WTC11 (cell line): ENCODE measurements around the gene TAS2R40. TPM values are rescaled to one million over a fixed set of nuclear protein-coding genes. Genes with fewer than 3 reads are reported as not detected.

ENCODE experiments used
- ATAC-seq: fragments of 200-7000 bp; cut with Tn5 transposase; 2 replicates; pipeline ENCODE4 v1.10.0; 2021; ENCODE audit warnings: mild to moderate bottlenecking, moderate library complexity
- CTCF ChIA-PET: fragments of 300-600 bp; sonication (Branson Sonifier 250); formaldehyde crosslinking; loops from one replicate; lab custom pipeline; 2021; ENCODE audit warnings: antibody characterized with exemption; lab: Charles Lee
- POLR2A ChIA-PET: fragments of 350-600 bp; sonication (Branson Sonifier 250); formaldehyde crosslinking; loops from one replicate; lab custom pipeline; 2021; ENCODE audit warnings: antibody characterized with exemption; lab: Charles Lee
- DNase-seq: peaks from one replicate; pipeline ENCODE4 v3.0.0; 2021; ENCODE audit warnings: low spot score
- H3K27ac Mint-ChIP-seq: 2 replicates; pipeline ENCODE4 v1.8.0; 2021; ENCODE audit warnings: mixed read lengths
- H3K27me3 Mint-ChIP-seq: 2 replicates; pipeline ENCODE4 v1.8.0; 2021; ENCODE audit warnings: low read depth, mild to moderate bottlenecking, moderate library complexity, mixed read lengths
- H3K36me3 Mint-ChIP-seq: 2 replicates; pipeline ENCODE4 v1.8.0; 2021; ENCODE audit warnings: mixed read lengths
- H3K4me1 Mint-ChIP-seq: 2 replicates; pipeline ENCODE4 v1.8.0; 2022; ENCODE audit warnings: mixed read lengths
- H3K4me3 Mint-ChIP-seq: 2 replicates; pipeline ENCODE4 v1.8.0; 2021; ENCODE audit warnings: mild to moderate bottlenecking, moderate library complexity, mixed read lengths
- H3K9me3 Mint-ChIP-seq: 2 replicates; pipeline ENCODE4 v1.8.0; 2021; ENCODE audit warnings: mixed read lengths
- AFF4 ChIP-seq: sonication (generic); formaldehyde crosslinking; IDR thresholded peaks from 2 replicates; pipeline ENCODE4 v1.8.1; 2023; ENCODE audit warnings: mild to moderate bottlenecking, missing genetic modification reagents, borderline replicate concordance
- ATF6 ChIP-seq: sonication (generic); formaldehyde crosslinking; IDR thresholded peaks from 2 replicates; pipeline ENCODE4 v1.8.1; 2023; ENCODE audit warnings: mild to moderate bottlenecking, missing genetic modification reagents
- E2F4 ChIP-seq: sonication (generic); formaldehyde crosslinking; IDR thresholded peaks from 2 replicates; pipeline ENCODE4 v1.8.1; 2022; ENCODE audit warnings: low read depth, mild to moderate bottlenecking, moderate library complexity, missing genetic modification reagents, borderline replicate concordance
- ERG ChIP-seq: fragments of 250-450 bp; sonication (Bioruptor Pico); IDR thresholded peaks from 2 replicates; pipeline ENCODE4 v1.8.0; 2021; ENCODE audit warnings: mild to moderate bottlenecking
- FOXP1 ChIP-seq: sonication (generic); formaldehyde crosslinking; IDR thresholded peaks from 2 replicates; pipeline ENCODE4 v1.8.0; 2022; ENCODE audit warnings: missing genetic modification reagents, mild to moderate bottlenecking, moderate library complexity, borderline replicate concordance
- GABPB1 ChIP-seq: sonication (generic); formaldehyde crosslinking; IDR thresholded peaks from 2 replicates; pipeline ENCODE4 v1.8.1; 2023; ENCODE audit warnings: mild to moderate bottlenecking, missing genetic modification reagents
- MAX ChIP-seq: sonication (generic); formaldehyde crosslinking; IDR thresholded peaks from 2 replicates; pipeline ENCODE4 v1.8.0; 2022; ENCODE audit warnings: mild to moderate bottlenecking, missing genetic modification reagents
- NFE2L1 ChIP-seq: sonication (generic); formaldehyde crosslinking; IDR thresholded peaks from 2 replicates; pipeline ENCODE4 v1.8.1; 2023; ENCODE audit warnings: missing genetic modification reagents
- OVOL2 ChIP-seq: fragments of 250-450 bp; sonication (Bioruptor Pico); IDR thresholded peaks from 2 replicates; pipeline ENCODE4 v1.9.0; 2021; ENCODE audit warnings: mild to moderate bottlenecking, borderline replicate concordance
- PREB ChIP-seq: sonication (generic); formaldehyde crosslinking; IDR thresholded peaks from 2 replicates; pipeline ENCODE4 v1.8.1; 2022; ENCODE audit warnings: mild to moderate bottlenecking, missing genetic modification reagents, moderate library complexity, borderline replicate concordance
- PRRX2 ChIP-seq: fragments of 250-450 bp; sonication (Bioruptor Pico); IDR thresholded peaks from 2 replicates; pipeline ENCODE4 v1.8.0; 2021; ENCODE audit warnings: mild to moderate bottlenecking
- RORB ChIP-seq: fragments of 250-450 bp; sonication (Bioruptor Pico); IDR thresholded peaks from 2 replicates; pipeline ENCODE4 v1.9.0; 2021; ENCODE audit warnings: mild to moderate bottlenecking
- SP1 ChIP-seq: sonication (generic); formaldehyde crosslinking; conservative IDR thresholded peaks from 2 replicates; pipeline ENCODE4 v1.8.1; 2022; ENCODE audit warnings: missing genetic modification reagents
- ZNF138 ChIP-seq: sonication (generic); formaldehyde crosslinking; conservative IDR thresholded peaks from 2 replicates; pipeline ENCODE4 v1.8.1; 2022; ENCODE audit warnings: mild to moderate bottlenecking, moderate library complexity, missing genetic modification reagents
- ZNF219 ChIP-seq: sonication (generic); formaldehyde crosslinking; IDR thresholded peaks from 2 replicates; pipeline ENCODE4 v1.8.0; 2023; ENCODE audit warnings: missing genetic modification reagents, mild to moderate bottlenecking, borderline replicate concordance
- ZNF281 ChIP-seq: sonication (generic); formaldehyde crosslinking; IDR thresholded peaks from 2 replicates; pipeline ENCODE4 v1.8.0; 2023; ENCODE audit warnings: mild to moderate bottlenecking, missing genetic modification reagents
- ZNF396 ChIP-seq: fragments of 250-450 bp; sonication (Bioruptor Pico); IDR thresholded peaks from 2 replicates; pipeline ENCODE4 v1.8.0; 2021; ENCODE audit warnings: mild to moderate bottlenecking, moderate library complexity, borderline replicate concordance
- ZNF423 ChIP-seq: fragments of 250-450 bp; sonication (Bioruptor Pico); IDR thresholded peaks from 2 replicates; pipeline ENCODE4 v2.1.2; 2022; ENCODE audit warnings: mild to moderate bottlenecking, moderate library complexity
- ZNF671 ChIP-seq: fragments of 250-450 bp; sonication (Bioruptor Pico); IDR thresholded peaks from 2 replicates; pipeline ENCODE4 v1.8.0; 2021; ENCODE audit warnings: mild to moderate bottlenecking
- total RNA-seq: library from RNA; stranded (reverse); gene quantifications from 3 replicates; pipeline ENCODE4 v1.2.3, GENCODE V29; 2021

TAS2R40 gene
- total RNA-seq, 1 experiment from 2014 or later = not detected

GRCh38 chr7:143238289-143238980 lies 16.6 kb downstream of the TAS2R40 start:
- H3K36me3 Mint-ChIP-seq = peaks cover 9% of the 10 kb centered on the region; the same call in 1 of the 2 replicates
- ChIA-PET POLR2A (no interaction called here), CTCF (no interaction called here)
- DNase-seq (no peak), ATAC-seq (no peak)
- no peaks in the 10 kb centered on the region for H3K4me1 Mint-ChIP-seq
- peaks cover 29% of the 10 kb centered on the region for H3K27me3 Mint-ChIP-seq
- H3K4me3 Mint-ChIP-seq = no peak overlapping the region
- H3K9me3 Mint-ChIP-seq = peaks cover 23% of the 10 kb centered on the region
- TF ChIP-seq MAX = no peak
- no peak for TF ChIP-seq RORB (CRISPR knock-in tag)
- no peak for TF ChIP-seq NFE2L1 (CRISPR knock-in tag)
- TF ChIP-seq PREB = no peak
- no peak for TF ChIP-seq PRRX2
- no peak for TF ChIP-seq SP1
- no peak for TF ChIP-seq FOXP1 (CRISPR knock-in tag)
- no peak for TF ChIP-seq ZNF423 (CRISPR knock-in tag)
- TF ChIP-seq AFF4 (CRISPR knock-in tag) = no peak
- no peak for TF ChIP-seq E2F4
- TF ChIP-seq ZNF671 = no peak
- no peak for TF ChIP-seq ZNF138
- TF ChIP-seq OVOL2 (CRISPR knock-in tag) = no peak
- TF ChIP-seq ZNF281 (CRISPR knock-in tag) = no peak
- TF ChIP-seq ATF6 = no peak
- TF ChIP-seq ERG (CRISPR knock-in tag) = no peak
- TF ChIP-seq GABPB1 (CRISPR knock-in tag) = no peak
- no peak for TF ChIP-seq ZNF219 (CRISPR knock-in tag)
- TF ChIP-seq ZNF396 (CRISPR knock-in tag) = no peak
- no peak overlapping the region for H3K27ac Mint-ChIP-seq
